Colon (tissue), 2 donors: Measurements from ENCODE around the gene SUSD3.
"Not testable (repeated sequence)": the region's sequence is repeated elsewhere in the genome, so short reads cannot be mapped to it uniquely, and the experiment has no call there.

Source experiments
- FAIRE-seq: peaks from 2 replicates; lab custom pipeline; 2012; peaks lifted over from hg19 to GRCh38; lab: Jason Lieb, UNC
- donor health status: control.
- donor health status: control.

SUSD3 gene

DNA sequence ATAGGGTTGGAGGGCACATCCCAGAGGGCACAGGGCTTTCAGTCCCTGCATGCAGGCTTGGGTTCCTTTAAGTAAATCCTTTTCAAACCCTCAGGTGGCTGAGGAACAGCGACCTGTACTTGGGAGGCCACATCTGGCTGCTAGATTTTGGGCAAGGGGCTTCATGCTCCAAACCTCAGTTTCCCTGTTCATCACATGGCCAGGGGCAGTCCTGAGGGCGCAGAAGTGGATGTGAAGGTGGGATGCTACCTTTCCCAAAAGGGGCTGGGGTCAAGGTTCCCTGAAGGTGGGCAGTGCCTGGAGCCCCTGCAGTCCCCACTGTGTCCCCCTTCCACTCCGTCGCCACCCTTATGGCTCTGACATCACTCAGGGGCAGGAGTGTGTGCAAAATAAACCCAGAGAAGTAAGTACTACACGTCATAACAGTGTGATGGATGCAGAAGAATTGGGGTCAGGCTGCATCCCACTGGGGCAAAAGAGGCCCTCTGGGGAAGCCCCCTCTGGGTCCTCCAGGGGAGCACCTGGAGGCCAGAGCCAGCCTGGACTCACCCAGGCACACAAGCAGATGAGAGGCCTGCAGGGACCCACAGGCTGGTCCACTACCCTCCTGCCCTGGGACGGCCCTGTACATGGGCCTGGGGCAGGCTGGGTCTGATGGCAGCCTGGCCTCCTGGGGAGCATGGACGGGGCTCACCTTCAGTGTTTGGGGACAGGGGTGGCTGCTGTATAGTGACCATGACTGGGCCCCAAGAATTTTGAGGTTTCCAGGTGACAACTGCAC, 35.6 kb downstream of the SUSD3 start:
- no peak for FAIRE-seq

DNA sequence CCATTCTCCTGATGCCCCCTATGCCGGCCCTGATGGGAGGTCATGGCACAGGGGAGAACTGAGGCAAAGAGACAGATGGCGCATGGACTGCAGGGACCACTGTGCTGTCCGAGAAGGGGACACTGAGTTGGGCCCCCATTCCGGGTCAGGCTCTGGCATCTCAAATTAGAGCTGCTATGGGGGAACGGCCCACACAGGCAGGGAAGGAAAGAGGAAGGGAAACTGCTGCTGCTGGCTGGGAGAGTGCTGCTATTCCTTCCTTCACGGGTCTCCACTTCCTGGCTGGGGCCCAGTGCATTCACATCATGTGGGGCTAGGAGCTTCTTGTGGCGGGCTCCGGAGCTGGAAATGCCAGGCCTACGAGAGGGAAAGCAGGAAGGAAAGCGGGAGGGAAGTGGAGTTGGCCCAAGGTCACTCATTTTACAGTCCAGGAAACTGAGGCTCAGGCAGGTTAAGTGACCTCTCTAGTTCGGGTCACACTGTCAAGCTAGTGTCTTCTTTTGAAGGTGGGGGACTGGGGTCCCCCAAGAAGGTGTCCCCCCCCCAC, 36.2 kb downstream of the SUSD3 start:
- no peak for FAIRE-seq

DNA sequence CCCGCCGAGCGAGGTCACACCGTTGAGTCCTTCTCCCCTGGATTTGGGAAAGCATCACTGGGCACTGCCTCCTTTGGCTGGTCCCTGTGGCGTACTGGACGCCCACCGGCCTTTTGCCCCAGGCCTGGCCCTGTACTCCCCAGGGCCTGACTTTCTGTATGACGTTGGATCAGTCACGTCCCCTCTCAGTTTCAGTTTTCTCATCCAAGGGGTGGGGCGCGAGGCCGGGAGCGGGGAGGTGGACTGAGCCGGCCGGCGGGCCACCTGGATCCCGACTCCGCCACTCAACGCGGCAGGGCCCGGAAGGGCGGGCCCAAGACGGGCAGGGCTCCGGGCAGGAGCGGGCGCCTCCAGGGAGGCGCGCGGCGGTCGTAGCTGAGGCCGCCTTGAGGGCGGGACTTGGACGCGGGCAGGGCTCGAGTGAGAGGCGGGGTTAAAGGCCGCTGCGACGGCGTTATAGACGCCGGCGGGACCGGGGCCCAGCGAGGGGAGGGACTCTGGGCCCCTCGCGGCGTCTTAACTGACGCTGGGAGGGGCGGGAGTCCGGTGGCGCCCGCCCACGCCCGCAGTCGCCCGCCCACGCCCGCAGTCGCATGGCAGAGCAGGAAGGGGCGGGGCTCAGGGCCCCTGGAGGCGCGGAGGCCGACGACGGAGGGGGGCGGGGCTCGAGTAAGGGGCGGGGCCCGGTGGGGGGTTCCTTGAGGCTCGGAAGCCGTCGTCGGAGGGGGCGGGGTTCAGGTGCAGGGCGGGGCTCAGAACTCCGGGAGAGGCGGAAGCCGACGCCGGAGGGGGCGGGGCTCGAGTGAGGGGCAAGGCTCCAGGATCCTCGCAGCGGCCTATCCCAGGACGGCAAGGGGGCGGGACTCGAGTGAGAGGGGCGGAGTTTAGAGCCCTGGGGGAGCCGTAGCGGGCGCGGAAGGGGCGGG, 37.0 kb downstream of the SUSD3 start:
- FAIRE-seq: no peak

DNA sequence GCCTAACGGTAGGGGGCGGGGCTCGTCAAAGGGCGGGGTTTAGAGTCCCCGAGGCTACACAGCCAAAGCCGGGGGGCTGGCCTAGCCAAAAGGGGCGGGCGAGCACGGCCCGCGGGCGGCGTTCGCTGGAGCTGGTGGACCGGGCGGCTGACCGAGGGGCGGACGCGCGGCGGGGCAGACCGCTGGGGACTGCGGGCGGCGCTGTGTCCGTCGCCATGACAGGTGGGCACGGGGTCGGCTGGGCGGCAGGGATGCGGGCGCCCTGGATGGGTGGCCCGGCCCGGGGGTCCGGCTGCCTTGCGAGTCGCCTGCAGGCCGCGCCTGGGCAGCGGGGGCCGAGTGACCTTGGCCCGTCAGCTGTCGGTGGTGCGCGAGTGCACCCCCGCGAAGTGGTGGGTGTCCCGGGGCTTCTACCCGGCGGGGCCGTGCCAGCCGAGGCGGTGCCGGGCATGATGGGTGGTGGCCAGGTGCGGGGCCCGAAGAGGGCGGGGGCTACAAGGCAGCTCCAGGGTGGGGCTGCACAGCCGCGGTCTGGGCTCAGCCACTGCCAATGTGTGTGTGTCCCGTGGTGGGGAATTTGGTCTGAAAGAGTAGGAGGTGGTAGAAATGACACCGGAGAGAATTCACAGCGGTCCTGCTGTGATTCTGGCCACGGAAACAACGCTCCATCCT, 37.8 kb downstream of the SUSD3 start, which contains the start of gene CARD19:
CARD19 (plus strand) TSS at position 87 of the 672 bp plus-strand sequence; CDS start at position 216, 129 bp downstream.
- no peak for FAIRE-seq

DNA sequence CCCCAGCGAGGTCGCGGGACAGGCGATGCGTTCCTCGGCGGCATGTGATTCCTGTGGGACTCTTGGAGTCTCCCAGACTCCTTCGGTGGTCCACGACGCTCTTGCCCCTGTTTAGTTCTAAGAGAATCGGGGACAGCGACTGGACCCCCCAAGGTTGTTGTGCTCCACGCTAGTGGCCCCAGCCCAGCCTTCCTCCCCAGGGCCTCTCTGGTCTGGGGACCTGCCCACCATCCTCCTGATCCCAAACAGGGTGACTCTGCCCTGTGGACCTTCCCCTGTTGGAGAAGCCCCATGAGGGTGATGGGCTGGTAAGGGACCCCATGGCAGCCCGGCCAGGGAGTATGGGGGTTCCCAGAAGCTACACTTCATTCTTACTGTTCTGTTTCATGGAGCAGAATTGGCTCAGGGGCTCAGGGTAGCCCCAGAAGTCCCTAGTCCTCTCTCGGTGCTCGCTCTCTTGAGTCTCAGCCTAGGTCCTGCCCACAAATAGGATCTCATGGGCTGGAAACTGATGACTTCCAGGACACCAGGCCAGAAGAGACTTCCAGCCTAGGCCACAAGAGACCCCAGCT, 38.4 kb downstream of the SUSD3 start:
- no peak for FAIRE-seq

DNA sequence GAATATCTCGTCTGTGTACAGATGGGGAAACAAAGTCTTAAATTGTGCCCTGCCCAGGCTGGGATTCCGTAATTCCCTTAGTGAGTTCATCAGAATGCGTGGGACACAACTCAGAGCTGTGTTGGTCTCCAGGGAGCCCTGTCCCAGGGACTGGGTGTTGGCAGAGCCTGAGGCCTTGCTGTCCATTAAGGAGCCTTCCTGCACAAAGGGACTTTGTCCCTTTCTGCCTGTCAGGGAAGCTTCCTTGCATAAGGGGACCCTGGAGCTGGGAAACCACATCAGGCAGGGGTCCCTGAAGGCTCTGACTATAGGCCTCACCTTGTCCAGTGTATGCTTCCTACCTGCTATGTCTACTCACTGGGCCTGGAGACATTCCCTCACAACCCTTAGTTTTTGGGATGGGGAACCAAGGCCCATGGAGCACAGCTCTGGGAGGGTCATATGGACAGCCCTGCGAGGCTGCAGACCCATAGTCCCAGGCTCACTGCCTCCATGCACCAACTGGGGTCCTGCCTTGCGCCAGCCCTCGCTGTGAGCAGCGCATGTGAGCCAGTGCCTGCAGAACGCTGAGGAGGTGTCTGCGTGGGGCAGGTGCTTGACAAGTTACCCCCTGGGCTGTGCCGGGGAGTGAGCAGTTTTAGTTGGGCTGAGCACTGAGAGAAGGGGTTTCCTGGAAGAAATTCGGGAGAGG, 39.2 kb downstream of the SUSD3 start:
- no peak for FAIRE-seq

DNA sequence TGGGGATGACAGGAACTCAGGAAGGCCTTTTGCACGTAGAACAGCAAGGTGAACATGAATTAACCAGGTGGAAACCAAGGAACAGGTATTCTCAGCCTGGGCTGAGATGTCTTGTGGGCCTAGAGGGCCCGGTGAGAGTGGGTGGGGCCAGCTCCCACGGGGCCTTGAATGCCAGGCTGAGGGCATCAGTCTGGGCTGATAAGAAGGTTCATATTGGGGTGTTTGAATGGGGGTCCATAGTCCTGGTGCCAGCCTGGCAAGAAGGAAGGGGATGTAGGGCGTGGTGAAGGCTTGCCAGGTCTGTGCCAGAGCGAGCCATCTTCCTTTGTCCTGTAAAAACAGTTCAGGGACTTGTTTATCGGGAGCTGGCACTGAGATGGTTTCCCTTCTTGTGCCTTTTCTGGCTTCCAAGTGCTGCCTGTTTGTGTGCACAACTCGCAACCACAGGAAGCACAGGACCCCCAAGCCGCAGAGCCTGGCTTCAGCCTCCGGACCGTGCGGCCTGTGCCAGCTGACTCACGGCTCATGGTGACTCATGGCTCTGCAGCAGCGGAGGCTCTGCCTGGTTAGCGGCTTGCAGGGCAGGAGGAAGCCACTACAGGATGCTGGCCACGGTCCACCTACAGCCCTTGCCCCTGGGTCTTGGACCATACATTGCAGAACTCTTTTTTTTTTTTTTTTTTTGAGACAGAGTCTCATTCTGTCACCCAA, 39.9 kb downstream of the SUSD3 start:
- FAIRE-seq: no peak

DNA sequence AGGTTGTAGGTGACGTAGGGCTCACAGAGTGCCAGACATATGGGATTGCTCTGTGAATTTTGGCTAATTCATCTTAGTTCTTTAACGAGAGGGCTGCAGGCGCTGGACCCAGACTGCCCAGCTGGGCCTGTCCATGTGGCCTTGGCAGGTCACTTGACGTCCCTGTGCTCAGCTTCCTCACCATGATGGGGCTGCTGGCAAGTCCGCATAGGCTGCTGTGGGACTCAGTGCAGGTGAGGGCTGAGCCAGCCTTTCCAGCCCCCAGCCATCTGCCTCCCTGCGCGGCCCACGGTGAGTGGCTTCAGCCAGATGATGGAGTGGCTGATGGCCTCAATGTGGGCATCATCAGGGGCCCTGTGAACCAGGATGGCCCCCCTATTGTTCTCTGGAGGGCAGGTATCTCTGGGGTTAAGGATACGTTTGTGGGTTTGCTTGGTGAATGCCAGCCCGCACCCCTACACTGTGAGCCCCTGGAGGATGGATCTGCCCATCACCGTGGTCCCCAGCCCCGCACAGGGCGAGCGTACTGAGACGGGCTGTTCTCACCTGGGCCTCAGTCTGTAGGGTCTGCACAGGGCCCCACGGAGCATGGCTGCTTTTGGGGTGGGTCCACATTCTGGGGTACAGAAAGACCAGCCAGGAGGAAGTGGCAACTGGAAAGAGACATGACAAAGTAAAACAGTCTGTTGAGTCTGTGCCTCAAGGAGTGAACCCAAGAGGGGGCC, 41.2 kb downstream of the SUSD3 start:
- no peak for FAIRE-seq

DNA sequence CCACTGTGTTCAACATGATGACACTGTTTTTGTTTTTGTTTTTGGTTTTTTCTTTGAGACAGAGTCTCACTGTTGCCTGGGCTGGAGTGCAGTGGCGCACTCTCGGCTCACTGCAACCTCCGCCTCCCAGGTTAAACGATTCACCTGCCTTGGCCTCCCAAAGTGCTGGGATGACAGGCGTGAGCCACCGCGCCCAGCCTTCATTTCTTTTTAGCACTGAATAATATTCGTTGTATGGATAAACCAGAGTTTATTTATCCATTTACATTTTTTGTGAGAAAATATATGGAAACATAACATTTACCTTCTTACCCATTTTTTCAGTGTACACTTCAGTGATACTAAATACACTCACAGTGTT, 41.8 kb downstream of the SUSD3 start:
- no peak for FAIRE-seq

DNA sequence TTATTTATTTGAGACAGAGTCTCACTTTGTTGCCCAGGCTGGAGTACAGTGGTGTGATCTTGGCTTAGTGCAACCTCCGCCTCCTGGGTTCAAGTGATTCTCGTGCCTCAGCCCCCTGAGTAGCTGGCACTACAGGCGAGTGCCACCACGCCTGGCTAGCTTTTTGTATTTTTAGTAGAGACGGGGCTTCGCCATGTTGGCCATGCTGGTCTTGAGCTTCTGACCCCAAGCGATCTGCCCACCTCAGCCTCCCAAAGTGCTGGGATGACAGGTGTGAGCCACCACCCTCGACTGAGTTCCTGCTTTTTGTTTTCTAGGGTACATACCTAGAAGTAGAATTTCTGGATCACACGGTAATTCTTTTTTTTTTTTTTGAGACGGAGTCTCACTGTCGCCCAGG, 42.6 kb downstream of the SUSD3 start:
- not testable (repeated sequence) for FAIRE-seq

DNA sequence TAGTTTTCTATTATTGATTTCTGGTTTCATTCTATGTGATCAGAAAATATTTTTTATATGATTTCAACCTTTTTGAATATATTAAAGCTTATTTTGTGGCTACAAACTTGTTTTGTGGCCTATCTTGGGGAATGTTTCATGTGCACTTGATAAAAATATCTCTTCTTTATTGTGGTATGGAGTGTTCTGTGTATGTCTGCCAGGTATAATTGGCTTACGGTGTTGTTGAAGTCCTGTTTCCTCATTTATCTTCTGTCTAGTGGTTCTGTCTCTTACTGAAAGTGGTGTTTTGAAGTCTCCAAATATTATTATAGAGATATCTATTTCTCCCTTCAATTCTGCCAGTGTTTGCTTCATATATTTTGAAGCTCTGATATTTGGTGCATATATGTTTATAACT, 47.1 kb downstream of the SUSD3 start:
- FAIRE-seq: no peak

DNA sequence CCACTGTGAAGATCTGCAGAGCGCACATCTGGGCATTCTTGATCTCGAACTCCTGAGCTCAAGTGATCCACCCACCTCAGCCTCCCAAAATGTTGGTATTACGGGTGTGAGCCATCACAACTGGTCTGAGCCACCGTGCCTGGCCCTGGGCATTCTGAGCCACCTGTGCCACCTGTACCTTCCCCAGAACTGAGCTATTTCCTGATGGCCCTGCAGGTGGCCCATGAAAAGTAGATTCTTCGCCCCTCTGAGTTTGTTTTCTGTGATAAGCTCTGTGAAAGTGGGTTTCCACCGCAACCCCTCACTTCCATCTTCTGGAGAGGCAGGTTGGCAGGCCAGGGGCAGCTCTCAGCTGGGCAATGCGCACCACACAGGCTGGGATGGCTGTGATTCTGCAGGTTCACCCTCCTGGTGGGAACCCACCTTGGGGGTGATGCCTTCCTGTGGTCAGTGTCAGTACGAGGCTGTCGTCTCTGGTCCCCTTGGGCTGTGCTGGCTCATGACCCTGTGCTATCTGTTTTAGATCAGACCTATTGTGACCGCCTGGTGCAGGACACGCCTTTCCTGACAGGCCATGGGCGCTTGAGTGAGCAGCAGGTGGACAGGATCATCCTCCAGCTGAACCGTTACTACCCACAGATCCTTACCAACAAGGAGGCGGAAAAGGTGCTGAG, 48.8 kb downstream of the SUSD3 start:
- no peak for FAIRE-seq

DNA sequence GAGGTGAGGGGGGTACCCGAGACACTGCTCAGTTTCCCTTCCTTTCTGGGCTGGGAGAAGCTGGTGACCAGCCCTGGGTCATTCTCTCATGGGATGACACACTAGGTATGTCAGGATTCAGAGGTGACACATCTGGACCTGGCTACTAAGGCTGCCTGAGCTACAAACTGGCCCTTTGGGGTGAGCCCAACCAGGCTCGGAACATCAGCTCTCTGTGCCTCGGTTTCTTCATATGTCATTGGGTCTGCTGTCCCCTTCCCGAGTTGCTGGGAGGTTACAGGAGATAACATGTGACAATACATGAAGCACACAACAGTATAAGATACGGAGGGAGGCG, 49.3 kb downstream of the SUSD3 start:
- no peak for FAIRE-seq

DNA sequence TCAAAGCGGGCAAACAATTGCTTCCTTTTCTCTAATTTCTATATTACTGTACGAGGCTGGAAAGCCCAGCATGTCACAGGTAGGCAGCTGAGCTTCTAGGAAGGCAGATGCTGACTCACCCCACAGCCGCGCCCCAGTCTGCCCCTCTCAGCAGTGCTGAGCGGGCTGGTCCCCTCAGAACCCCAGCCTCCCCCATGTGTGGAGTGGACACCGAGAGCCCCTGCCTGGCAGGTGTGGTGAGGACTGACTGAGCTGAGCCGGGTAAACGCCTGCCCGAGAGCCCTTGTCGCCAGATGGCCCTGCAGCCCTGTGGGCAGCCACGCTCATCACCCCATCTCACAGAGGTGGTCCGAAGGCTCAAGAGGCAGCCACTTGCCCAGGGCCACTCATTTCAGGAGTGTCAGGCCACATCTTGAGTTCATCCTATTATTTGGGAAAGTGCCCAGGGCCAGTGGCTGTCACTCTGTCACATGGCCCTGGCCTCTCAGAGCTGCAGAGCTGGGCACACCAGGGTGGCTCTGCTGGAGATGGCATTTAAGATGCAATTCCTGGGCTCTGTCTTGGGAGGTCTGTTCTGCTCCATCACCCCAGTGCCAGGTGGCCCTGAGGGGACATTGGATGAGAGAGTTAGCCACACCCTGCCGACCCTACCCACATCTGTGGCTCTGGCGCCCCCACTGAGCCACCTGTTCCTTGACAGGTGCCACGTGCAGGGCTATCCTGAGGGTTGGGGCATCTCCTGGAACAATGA, 50.0 kb downstream of the SUSD3 start:
- FAIRE-seq: no peak

DNA sequence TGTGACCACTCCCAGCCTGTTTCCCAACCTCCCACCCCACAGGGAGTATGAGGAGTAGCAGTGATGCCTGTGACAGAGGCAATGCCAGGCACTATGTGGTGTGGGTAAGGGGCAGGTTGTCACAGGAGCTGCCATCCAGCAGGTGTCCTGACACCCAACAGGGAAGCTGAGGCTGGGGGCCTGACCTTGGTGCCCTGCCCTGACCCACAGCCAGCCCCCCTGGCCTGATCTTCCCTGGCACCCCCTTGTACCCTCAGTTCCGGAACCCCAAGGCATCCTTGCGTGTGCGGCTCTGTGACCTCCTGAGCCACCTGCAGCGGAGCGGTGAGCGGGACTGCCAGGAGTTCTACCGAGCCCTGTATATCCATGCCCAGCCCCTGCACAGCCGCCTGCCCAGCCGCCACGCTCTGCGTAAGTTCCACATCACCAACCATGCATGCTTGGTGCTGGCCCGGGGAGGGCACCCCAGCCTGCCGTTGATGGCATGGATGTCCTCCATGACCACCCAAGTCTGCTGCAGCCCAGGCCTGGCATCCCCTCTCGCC, 51.9 kb downstream of the SUSD3 start:
- FAIRE-seq: no peak

DNA sequence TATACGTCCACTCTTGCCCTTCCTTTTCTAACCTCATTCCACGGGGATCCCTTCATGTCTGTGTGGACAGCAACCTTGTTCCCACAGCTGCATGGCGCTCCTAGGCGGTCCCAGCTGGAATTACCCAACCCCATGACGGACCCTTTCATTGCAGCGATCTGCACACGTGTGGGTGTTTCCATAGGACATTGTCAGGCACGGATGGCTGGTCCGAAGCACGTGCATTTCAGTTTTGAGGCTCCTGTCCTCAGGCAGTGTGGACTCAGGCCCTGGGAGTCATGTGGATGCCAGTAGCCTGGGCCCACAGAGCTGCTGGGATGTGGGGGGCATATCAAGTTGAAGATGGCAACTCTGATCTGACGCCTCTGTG, 52.5 kb downstream of the SUSD3 start:
- no peak for FAIRE-seq

DNA sequence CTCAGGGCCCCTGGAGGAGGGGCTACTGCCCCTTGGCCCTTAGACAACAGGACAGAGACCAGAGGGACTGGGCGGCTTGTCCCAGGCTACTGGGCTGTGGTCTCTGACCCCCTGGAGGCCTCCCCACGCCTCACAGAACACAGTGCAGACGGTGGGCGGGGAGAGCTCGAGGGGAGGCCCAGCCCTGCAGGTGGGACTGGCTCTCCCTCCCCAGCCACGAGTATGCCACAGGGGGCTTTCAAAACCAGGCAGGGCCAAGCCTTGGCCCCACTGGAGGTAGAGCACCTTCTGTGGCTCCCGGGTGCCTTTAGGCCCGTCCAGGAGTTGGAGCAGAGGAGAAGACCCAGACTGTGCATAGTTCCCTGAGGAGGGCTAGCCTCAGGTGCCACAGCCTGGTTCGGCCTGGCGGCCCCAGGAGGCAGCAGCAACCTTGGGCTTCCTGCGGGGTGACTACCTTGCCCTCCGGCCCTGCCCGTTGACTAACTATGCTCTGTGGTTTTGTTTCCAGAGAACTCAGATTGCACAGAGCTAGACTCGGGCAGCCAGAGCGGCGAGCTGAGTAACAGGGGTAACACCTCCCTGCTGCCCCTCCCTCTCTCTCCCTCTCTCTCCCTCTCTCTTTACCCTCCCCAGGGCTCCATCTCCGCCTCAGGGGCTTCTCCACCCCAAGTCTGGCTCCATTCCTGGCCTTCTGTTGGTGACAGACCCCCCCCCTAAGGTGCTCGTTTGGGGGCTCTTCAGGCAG, 53.0 kb downstream of the SUSD3 start:
- FAIRE-seq: no peak
